CD4-positive, alpha-beta T cell treated with Interleukin-21 for 1 hour (primary cell): ENCODE measurements around the gene ASPSCR1.
A peak's percentile ranks its signal among the peaks of the same experiment; 100 is the strongest.

Experiments used
- DNase-seq: peaks from one replicate; pipeline ENCODE4 v3.0.0-alpha.2; 2020

ASPSCR1 gene

GRCh38 chr17:82015311-82015971 lies 38.0 kb downstream of the ASPSCR1 start:
- no peak for DNase-seq

- DNase-seq = no peak
Observed at GRCh38 chr17:82016061-82016874, 38.8 kb downstream of the ASPSCR1 start.

GRCh38 chr17:82016875-82017459 lies 39.5 kb downstream of the ASPSCR1 start:
- no peak for DNase-seq

GRCh38 chr17:82017612-82018151 lies 40.3 kb downstream of the ASPSCR1 start:
- no peak for DNase-seq

- DNase-seq = no peak
Observed at GRCh38 chr17:82018152-82018988, 40.9 kb downstream of the ASPSCR1 start.

GRCh38 chr17:82018989-82019689 lies 41.7 kb downstream of the ASPSCR1 start:
- no peak for DNase-seq

GRCh38 chr17:82019690-82020571 lies 42.5 kb downstream of the ASPSCR1 start:
- DNase-seq = peak; percentile 58

GRCh38 chr17:82020572-82021106 lies 43.2 kb downstream of the ASPSCR1 start:
- DNase-seq = no peak

DNA sequence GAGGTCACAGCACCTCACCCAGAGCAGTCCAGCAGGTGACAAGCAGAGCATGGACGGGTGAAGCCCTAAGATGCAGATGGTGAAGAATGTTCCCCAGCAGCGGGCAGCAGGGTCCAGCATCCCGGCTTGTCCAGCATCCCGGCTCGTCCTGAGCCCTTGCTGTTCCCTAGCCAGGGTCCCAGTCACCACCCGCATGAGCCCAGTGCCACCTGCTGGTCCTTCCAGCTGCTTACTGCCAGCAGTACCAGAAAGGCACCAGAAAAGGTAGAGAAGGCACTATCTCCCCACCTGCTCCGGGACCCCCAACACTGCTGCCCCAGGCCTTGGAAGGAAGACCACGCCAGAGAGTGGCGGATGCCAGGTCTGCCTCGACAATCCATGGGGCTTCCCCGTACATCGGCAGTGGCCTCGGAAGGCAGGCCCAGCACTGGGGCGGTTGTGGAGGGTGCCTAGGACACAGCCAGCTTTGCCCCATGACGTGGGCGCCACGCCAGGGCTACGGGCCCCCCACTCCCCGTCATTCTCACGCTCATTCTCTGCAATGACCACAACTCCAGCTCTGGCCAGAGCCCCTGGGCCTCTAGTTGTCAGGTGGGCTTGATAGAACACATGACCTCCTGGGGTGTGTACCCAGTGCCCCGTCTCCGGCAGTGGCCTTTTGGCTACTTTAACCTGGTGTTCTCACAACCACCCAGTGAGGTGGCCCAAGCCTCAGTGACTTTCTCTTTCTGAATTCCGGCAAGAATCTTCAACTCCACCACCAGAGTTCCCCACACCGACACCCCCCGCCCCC lies 43.9 kb downstream of the ASPSCR1 start:
- DNase-seq = peak; percentile 64

DNA sequence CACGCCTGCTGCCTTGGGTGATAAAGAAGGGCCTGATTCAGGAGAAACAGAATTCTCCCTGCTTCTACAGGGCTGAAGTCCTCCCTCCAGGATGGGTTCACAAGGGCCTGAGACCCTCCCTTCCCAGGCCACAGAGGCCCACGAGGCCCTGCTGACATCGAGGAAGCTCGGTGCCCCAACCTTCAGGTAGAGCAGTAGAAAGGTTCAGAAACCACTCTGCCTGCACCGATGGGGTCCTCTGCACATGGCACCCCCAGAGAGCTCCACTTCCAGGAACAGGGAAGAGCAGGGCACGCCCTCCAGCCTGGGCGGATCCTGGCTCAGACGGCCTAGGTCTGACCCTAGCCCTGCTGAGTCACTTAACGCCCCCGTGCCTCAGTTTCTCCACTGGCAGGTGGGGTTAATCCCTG lies 44.5 kb downstream of the ASPSCR1 start:
- DNase-seq = no peak

- DNase-seq = no peak
Observed at GRCh38 chr17:82022310-82022980, 45.0 kb downstream of the ASPSCR1 start, which contains the start of gene CENPX. Gene CENPX (minus strand): TSS chr17:82022878. CDS start chr17:82022861, 17 bp downstream.

- DNase-seq = peak; percentile 100
Observed at GRCh38 chr17:82022981-82023446, 45.6 kb downstream of the ASPSCR1 start, which contains the start of gene LRRC45. Gene LRRC45 (plus strand): TSS chr17:82023305. CDS start chr17:82023644, 339 bp downstream.

DNA sequence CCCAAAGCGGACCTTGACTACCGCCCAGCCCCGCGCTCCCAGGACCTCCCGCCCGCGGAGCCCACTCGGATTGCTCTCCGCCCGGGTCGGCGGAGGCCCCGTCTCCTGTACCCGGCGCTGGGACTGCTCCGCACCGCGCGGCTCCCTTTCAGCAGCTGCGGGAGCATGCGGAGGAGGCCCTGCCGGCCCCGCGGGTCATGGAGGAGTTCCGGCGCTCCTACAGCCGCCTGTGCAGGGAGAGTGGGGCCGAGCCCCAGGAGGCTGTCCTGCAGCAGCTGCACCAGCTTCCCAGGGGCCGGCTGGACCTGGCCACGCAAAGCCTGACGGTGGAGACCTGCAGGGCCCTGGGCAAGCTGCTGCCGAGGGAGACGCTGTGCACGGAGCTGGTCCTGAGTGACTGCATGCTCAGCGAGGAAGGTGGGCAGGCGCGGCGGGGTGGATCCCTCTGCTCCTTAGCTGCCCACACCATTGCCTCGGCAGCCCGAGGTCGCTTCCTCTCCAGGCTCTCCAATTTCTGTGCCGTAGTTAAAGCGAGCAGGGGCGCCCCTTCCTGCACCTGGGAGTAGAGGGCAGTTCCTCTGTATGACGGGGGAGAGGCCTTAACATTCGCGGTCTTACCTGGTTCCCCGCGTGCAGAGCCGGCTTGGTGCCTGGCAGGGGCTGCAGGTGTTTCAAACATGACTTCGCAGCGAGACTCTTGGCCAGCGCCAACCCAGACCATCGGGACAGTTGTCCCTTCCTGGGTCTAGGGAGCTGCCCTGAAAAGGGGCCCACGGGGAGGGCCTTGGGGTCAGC lies 46.2 kb downstream of the ASPSCR1 start:
- DNase-seq = no peak

DNA sequence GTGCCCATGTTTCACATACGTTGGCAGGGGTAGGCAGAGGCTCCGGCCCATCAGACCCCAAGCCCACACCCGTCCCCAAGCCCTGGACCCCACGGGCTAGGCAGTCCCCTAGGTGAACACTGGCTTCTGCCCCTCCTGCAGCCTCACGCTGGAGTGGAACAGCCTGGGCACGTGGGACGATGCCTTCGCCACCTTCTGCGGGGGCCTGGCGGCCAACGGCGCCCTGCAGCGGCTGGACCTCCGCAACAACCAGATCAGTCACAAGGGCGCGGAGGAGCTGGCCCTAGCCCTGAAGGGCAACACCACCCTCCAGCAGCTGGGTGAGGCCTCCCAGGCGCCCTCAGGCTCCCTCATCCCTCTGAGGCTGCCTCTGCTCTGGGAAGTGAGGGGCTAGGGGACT lies 47.4 kb downstream of the ASPSCR1 start:
- no peak for DNase-seq

GRCh38 chr17:82025401-82026107 lies 48.1 kb downstream of the ASPSCR1 start:
- no peak for DNase-seq

- no peak for DNase-seq
Observed at GRCh38 chr17:82028246-82028645, 50.8 kb downstream of the ASPSCR1 start.

- DNase-seq = no peak
Observed at GRCh38 chr17:82028966-82029365, 51.5 kb downstream of the ASPSCR1 start.
